PC-3 (cell line): ENCODE results near the gene XKR8.

ENCODE experiments used
- EZH2 ChIP-seq: fragments of 300-600 bp; sonication (generic); IDR thresholded peaks from one replicate; pipeline ENCODE4 v1.6.1; 2017; ENCODE audit warnings: antibody characterized with exemption, mild to moderate bottlenecking, low read length; ENCODE audit not compliant: unreplicated experiment
- EZH2phosphoT487 ChIP-seq: fragments of 300-600 bp; sonication (generic); IDR thresholded peaks from 2 replicates; pipeline ENCODE4 v1.6.1; 2018; ENCODE audit warnings: mild to moderate bottlenecking, antibody characterized with exemption, low read length, borderline replicate concordance
- TF ChIP-seq, protein P1 (sequence below): fragments of 300-600 bp; sonication (generic); conservative IDR thresholded peaks from 2 replicates; pipeline ENCODE4 v1.5.1; 2017; ENCODE audit warnings: antibody characterized with exemption, low read depth, mild to moderate bottlenecking, low read length

DNA sequence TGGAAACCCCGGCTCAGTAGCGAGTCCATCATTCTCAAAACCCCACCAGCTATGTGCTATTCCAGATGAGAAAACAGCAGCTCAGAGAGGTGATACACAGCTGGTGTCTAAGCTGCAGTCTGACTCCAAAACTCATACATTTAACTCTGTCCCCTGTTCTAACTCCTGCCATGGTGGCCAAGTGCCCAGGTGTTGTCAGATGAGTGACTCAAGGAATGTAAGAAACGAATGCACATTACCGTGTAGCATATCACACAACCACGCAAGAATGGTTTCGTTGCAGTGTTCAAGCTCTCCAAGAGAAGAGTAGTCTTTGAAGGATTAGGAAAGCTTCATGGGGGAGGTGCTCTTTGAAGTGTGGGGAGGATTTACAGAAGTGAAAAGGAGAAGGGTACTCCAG lies 4.7 kb upstream of the XKR8 start:
- no peak for TF ChIP-seq EZH2phosphoT487
- TF ChIP-seq EZH2 = no peak
- TF ChIP-seq, protein P1, sequence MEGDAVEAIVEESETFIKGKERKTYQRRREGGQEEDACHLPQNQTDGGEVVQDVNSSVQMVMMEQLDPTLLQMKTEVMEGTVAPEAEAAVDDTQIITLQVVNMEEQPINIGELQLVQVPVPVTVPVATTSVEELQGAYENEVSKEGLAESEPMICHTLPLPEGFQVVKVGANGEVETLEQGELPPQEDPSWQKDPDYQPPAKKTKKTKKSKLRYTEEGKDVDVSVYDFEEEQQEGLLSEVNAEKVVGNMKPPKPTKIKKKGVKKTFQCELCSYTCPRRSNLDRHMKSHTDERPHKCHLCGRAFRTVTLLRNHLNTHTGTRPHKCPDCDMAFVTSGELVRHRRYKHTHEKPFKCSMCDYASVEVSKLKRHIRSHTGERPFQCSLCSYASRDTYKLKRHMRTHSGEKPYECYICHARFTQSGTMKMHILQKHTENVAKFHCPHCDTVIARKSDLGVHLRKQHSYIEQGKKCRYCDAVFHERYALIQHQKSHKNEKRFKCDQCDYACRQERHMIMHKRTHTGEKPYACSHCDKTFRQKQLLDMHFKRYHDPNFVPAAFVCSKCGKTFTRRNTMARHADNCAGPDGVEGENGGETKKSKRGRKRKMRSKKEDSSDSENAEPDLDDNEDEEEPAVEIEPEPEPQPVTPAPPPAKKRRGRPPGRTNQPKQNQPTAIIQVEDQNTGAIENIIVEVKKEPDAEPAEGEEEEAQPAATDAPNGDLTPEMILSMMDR = no peak
